ENCODE results near the gene NLRP3. TPM values are rescaled to one million over a fixed set of nuclear protein-coding genes. Genes with fewer than 3 reads are reported as not detected.

Gene NLRP3
- total and polyA plus RNA-seq, 9 of the 15 experiments (the other 6 are each of a cell fraction or from before 2014, with no cell fraction given), result not detected

GRCh38 chr1:247373721-247374141 is 42.2 kb upstream of the NLRP3 start (continued):
- peak; percentile 64 to 75 (median 71) for TF ChIP-seq CTCF (IDR thresholded peaks at IDR 0.05 in 2 of 3, conservative IDR thresholded peaks at IDR 0.05 in 1 of 3; ENCODE audit: insufficient read depth in 2 of 3, low read depth in 1 of 3, low read length in 3 of 3)
- no peak for TF ChIP-seq HES1 (IDR thresholded peaks at IDR 0.05; ENCODE audit: low read depth)
- TF ChIP-seq SRSF1 (IDR thresholded peaks at IDR 0.05; ENCODE audit: low read depth, low read length), result no peak
- TF ChIP-seq PCBP1 (IDR thresholded peaks at IDR 0.05; ENCODE audit: low read depth, low read length, poor library complexity, severe bottlenecking), result no peak
- TF ChIP-seq MXI1 (IDR thresholded peaks at IDR 0.05; ENCODE audit: low read depth, low read length), result no peak
- no peak for TF ChIP-seq NUFIP1 (IDR thresholded peaks at IDR 0.05; ENCODE audit: partially characterized antibody)
- TF ChIP-seq FUS (optimal IDR thresholded peaks at IDR 0.05; ENCODE audit: low read depth, low read length), result no peak
- no peak for TF ChIP-seq ZNF408 (CRISPR knock-in tag; IDR thresholded peaks at IDR 0.05; ENCODE audit: low read depth)
- TF ChIP-seq ARID3B (CRISPR knock-in tag; IDR thresholded peaks at IDR 0.05; ENCODE audit: borderline replicate concordance), result no peak
- TF ChIP-seq ZEB2 (IDR thresholded peaks at IDR 0.05), result no peak
- no peak for TF ChIP-seq PTTG1 (tag; IDR thresholded peaks at IDR 0.05; ENCODE audit: low read depth)
- no peak for TF ChIP-seq TFAP4 (CRISPR knock-in tag; IDR thresholded peaks at IDR 0.05; ENCODE audit: borderline replicate concordance)
- no peak for TF ChIP-seq CTBP1 (IDR thresholded peaks at IDR 0.05; ENCODE audit: borderline replicate concordance)
- 0 out of 4 replicates have a peak, but pooled peaks of 1 of the 2 experiments have one; percentile 33 for TF ChIP-seq UBTF (IDR thresholded peaks at IDR 0.05; ENCODE audit: borderline replicate concordance in 1 of 2, low read depth in 2 of 2, low read length in 2 of 2)
- no peak for TF ChIP-seq ERF (CRISPR knock-in tag; IDR thresholded peaks at IDR 0.05)
- no peak for TF ChIP-seq ZBTB9 (CRISPR knock-in tag; IDR thresholded peaks at IDR 0.05)
- TF ChIP-seq ARHGAP35 (IDR thresholded peaks at IDR 0.05; ENCODE audit: partially characterized antibody), result no peak
- no peak for TF ChIP-seq SRSF9 (IDR thresholded peaks at IDR 0.05; ENCODE audit: borderline replicate concordance, low read depth, low read length)
- TF ChIP-seq POLR2A (conservative IDR thresholded peaks at IDR 0.05), result no peak
- no peak for TF ChIP-seq KLF13 (tag; IDR thresholded peaks at IDR 0.05; ENCODE audit: borderline replicate concordance, low read depth)
- no peak for TF ChIP-seq SPI1 (IDR thresholded peaks at IDR 0.05; ENCODE audit: borderline replicate concordance, low read depth, low read length)

All from K562 (cell line).